CD1c-positive myeloid dendritic cell (primary cell): ENCODE measurements around the gene SKA1.
"Not testable (repeated sequence)": the region's sequence is repeated elsewhere in the genome, so short reads cannot be mapped to it uniquely, and the experiment has no call there.

Experiments used
- DNase-seq: peaks from one replicate; pipeline ENCODE4 v3.0.0-alpha.2; 2016; ENCODE audit errors: extremely low spot score

The SKA1 gene

DNA sequence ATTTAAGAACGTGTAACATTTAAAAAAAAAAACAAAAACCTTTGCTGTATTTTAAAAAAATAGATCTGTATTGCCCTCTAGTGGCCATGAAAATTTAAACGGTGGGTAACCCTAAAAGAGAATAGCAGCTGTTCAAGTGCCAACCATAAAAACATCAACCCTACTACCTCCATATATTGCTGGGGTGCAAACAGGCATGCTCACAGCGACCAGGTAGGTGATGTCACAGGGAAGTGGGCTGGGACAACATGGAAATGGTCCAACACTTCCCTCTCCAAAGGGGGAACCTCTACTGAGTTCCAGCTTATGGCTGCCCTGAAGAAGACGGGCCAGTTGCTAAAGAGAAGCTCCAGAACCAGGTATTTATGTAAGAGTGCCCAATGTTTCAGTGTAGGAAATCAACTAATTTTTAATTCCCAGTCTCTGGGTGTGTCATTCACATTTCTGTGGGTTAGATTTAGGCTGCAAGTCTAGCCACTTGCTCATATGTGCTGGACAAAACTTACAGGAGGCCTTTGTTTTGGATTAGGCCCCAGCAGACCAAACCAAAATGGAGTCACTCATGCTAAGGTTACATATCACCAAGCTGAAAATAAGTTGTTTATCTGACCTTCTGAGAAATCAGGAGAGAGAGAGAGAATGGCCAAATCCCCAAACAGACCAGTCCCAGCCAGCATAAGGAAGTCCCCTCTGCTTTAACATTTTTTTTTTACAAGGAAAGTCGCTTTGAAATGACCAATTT is 54.5 kb downstream of the SKA1 start:
- DNase-seq, result peak; percentile 33

DNA sequence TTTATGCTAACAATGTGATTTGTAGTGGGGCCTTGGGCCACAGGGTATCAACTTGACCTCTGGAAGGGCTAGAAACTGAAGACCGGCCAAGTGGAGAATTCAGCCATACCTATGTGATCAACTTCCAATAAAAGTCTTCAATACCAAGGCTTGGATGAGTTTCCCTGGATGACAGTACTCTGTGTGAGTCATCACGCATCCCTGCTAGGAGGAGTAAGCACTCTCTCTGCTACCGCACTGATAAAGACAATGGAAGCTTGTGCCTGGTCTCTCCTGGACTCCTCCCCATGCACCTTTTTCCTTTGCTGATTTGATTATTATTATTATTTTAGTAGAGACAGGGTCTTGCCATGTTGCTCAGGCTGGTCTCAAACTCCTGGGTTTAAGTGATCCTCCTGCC is 58.1 kb downstream of the SKA1 start:
- no peak for DNase-seq

DNA sequence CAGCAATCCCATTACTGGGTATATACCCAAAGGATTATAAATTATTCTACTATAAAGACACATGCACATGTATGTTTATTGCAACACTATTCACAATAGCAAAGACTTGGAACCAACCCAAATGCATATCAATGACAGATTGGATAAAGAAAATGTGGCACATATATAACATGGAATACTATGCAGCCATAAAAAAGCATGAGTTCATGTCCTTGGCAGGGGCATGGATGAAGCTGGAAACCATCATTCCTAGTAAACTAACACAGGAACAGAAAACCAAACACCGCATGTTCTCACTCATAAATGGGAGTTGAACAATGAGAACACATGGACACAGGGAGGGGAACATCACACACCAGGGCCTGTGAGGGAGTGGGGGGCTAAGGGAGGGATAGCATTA is 61.9 kb downstream of the SKA1 start:
- not testable (repeated sequence) for DNase-seq

DNA sequence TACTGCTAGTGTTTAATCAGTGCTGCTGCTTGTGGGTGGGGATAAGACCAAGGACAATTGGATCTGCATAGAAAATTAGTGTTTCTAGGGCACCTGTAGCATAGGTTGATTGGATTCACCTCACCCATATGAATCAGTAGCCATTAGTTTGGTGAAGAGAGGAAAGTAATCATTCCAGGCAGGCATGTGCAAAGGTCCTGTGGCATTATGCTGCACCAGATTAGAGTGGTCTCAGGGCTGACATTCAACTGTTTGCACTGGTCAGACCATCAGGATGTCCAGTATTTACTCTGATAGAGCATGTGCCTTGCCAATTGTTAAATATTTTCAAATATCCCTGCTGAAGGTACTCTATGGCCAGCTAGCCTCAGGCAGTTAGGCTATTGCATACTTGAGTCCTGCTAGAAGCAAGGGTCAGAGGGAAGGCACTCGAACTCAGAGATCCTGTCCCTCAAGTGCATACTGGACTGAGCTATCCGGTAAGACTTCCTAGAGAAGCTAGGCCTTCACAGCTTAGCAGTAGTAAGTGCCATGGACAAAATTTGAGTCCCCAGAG is 64.7 kb downstream of the SKA1 start:
- DNase-seq, result no peak

DNA sequence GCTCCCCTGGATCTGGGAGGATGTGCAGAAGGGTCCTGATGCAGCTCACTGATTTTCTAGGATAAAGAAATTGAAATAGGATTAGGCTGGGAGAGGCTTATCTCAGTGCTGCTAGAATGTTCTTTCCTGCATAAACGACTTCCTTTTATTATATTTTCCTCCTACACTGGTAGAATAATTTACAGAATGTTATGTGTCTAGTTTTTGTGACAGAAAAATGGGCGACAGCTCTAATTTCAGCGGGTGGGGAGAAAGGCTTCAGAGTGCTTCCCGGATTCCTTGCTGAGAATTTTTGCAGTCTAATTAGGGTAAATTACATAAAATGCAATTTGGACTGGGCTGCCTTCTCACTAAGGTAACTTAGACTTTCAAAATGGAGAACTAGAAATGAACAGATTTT is 66.2 kb downstream of the SKA1 start:
- DNase-seq, result no peak

DNA sequence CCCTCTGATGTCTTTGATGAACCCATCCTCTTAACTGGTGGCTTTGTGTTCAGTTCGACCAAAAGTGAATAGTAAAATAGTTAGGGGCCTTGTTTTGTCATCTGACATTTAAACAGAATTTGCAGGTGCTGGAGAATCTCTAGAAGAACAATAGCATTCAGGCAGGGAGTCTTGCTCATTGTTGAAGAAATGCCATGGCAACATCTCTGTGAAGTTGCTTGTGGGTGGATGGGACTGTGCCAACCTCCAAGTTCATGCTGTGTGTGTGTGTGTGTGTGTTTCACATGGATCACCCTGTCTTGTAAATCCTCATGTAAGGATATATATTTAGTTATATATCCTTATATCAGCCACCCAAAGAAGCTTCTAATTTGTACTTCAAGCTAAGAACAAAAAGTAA is 66.7 kb downstream of the SKA1 start:
- no peak for DNase-seq
